Right lobe of liver (tissue), 4 donors: ENCODE results near the gene BTBD6.

Experiments used
- CTCF ChIP-seq, 4 donors: fragments of 200-600 bp in 3 of 4; fragments of 450-650 bp in 1 of 4; IDR thresholded peaks; one replicate each; pipeline versions ENCODE4 v1.5.1 to v1.8.0; 2016 to 2022; ENCODE audit warnings: antibody characterized with exemption in 4 of 4, mild to moderate bottlenecking in 2 of 4
- POLR2A ChIP-seq: fragments of 450-650 bp; IDR thresholded peaks from one replicate; pipeline ENCODE4 v1.6.1; 2017; ENCODE audit warnings: antibody characterized with exemption, mild to moderate bottlenecking
- donor health status: DM: no; HTN: no; CAD: no.
- donor health status: DM: no; HTN: no; CAD: no.
- donor health status: DM: no; HTN: yes; CAD: no.

- TF ChIP-seq CTCF (IDR thresholded peaks at IDR 0.05) (no peak), POLR2A (no peak)
Measured at GRCh38 chr14:105279642-105280361, 31.5 kb downstream of the BTBD6 start.
